DMS153 (cell line): ENCODE measurements around the gene DCAF8.

ENCODE experiments used
- DNase-seq: peaks from one replicate; lab custom pipeline; 2025; lab: John Stamatoyannopoulos, UW

DCAF8 gene

GRCh38 chr1:160204526-160205241 lies 57.7 kb downstream of the DCAF8 start:
- DNase-seq, result no peak

DNA sequence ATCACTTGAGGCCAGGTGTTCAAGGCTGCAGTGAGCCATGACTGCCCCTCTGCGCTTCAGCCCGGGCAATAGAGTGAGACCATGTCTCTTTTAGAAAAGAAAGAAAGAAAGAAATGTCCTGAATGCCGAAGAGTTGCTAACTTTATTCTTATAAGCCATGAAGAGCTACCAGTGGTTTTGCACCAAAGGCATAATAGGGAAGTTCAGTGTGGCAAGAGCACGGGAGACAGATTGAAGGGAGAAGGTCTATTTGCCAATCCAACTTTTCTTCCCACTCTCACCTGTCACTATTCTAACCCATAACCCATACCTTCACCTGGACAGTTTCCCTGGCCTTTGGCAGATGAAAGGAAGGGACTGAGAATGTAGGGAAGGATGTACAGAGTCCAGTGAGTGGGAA lies 61.6 kb downstream of the DCAF8 start:
- DNase-seq, result no peak

- no peak for DNase-seq
Measured at GRCh38 chr1:160197231-160197630, 65.1 kb downstream of the DCAF8 start.

- DNase-seq, result no peak
Measured at GRCh38 chr1:160196143-160196542, 66.2 kb downstream of the DCAF8 start.

DNA sequence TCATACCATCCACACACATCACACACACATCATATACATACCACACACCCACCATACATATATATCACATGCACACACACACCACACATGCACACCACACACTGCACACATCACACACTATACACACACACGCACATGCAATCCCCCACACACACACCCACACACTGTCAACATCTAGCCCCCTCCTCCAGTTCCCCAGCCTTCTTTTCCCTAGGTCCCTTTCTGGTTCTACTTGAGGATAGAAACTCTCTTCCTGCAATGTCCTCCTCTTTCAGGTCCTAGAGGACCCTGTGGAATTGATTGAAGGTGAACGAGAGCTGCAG lies 67.7 kb downstream of the DCAF8 start:
- no peak for DNase-seq

DNA sequence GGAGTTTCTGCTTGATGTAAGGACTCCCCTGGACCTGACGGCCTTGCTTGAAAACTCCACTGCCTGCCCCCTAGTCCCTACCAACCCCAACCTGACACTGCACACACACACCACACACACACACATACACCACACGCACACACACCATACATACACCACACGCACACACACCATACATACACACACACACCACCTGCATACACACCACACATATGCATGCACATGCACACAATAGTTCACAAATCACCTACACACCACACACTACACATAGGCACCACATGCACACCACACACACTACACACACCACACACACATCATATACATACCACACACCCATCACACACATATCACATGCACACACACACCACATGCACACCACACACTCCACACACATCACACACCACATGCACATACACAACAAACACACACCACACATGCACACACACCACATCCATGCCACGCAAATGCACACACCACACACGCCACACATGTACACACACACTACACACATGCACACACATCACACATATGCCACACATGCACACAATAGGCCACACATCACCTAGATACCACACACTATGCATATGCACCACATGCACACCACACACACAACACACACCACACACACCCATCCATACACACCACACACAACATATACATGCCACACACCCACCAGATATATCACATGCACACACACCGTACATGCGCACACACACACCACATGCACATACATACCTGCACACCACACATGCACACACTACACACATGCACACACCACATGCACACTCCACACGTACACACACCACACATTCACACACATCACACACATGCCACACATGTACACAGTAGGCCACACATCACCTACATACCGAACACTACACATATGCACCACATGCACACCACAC lies 68.3 kb downstream of the DCAF8 start:
- DNase-seq, result no peak

DNA sequence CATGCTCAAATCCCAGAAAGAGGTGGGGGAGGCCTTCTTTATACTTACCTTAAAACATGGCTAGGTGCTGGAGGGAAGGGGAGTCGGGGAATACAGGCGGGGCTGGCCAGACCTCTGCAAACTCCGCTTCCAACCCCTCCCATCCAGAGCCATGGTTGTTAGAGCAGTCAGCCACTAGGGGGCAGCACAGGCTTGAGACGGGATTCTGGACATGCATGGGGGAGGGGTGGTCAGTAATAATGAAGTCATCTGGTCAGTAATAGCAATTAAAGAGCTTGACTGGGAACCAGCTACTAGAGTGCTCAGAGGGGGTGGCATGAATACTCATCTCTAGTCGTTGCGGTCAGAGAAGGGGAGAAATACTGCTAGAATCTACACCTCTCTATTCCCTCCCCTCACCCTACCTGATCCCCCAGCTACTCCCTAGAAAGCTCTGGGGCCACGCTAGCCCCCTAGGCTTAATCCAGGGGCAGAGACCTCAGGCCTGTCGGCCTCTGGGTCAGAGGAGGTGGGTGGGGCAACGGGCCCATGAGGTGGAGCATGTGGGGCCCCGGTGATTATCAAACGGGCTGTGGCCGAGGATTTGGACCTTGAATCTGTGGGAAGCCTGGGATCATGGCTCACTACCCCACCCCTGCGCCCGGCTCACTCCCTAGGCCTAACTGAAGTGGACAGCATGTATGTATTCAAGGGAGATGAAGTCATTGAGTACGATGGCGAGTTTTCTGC lies 69.1 kb downstream of the DCAF8 start:
- DNase-seq, result peak; percentile 63

GRCh38 chr1:160192234-160192633 lies 70.1 kb downstream of the DCAF8 start:
- DNase-seq, result no peak

DNA sequence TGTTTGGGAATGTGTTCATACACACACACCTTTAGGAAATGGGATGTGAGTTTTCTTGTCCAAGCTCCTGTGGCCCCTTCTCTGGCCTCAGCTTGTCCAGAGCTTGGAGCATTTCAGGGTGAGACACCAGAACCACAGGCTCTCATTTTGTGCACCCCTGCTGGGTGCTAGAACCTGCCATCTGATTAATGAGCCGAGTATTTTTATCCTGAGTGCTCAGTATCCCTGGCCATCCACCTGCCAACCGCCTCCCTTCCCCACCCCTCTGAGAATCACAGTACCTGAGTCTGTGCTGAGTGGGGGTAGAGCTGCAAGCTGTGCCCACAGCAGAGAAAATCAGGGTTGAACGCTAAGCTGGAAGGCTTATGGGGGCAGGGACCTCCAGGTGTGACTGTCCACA lies 70.6 kb downstream of the DCAF8 start:
- no peak for DNase-seq

- no peak for DNase-seq
Measured at GRCh38 chr1:160189649-160190625, 72.4 kb downstream of the DCAF8 start, which contains the start of gene CASQ1. Gene CASQ1, plus strand, starts transcription at chr1:160190575. Its CDS starts 177 bp downstream, at chr1:160190752.

DNA sequence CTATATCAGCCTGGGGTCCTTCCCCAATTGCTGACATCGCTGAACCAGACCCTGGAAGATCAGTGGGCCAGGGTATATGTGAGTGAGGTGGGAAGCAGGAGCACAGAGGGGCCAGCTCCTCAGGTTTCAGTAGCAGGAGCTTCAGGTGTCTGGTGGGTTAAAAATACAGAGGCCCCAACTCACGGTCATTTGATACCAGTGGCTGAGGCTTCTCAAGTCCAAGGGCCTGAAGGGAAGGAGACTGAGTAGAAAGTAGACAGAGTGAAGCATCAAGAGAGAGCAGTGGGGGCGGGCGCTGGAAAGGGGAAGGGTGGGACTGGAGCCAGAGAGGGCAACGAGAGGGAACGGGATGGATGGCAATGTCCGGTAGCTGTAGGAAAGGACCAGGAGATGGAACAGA lies 74.0 kb downstream of the DCAF8 start:
- no peak for DNase-seq

DNA sequence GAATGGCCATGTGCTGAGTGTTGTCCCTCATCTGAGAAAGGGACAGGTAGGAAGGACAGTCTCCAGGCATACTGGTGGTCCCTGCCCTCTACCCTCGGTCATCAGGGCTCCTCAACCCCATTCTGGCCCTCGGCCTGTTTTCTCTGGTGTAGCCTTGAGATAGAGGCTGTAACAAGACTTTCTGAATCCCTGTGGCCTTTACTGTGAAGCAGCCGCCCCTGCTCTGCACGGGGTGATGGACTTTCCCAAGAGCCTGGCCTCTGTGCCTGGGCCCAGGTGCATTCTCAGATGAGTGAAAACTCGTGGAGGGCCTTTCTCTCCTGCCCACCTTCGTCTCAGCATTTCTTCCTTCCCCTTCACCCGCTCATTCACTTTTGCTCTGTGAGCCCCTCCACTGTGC lies 74.9 kb downstream of the DCAF8 start:
- no peak for DNase-seq

DNA sequence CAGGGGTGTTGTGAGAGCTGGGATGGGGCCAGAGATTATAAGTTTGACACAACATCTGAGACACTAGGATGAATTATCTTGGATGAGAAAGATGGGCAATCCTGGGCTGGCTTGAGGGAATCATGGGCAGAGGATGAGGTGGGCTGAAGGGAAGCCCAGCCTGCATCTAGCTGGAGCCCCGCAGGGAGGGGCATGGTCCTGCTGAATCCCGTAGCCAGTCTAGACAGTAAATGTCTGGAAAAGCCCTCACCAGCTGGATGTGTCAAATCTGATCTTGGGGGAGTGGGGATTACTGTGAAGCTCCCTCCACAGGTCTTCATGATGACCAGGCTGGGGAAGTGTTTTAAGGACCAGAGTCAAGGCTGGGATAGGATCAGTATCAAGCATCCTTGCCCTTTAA lies 75.6 kb downstream of the DCAF8 start:
- no peak for DNase-seq

DNA sequence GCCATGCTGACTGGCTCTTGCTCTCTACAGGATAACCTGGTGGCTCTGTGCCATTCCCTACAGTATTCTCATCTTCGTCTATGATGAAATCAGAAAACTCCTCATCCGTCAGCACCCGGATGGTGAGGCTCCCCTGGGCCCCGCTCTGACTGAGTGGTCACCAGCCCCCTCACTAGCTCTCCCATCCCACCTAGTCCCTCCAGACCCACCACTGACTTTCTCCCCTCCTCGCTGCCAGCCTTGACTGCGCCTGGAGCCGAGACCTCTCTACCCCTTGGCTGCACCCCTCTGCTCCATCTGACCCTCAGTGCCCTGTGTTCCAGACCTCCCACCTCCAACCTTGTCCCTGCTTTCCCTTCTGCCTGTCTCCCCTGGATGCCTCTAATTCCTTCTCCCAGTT lies 76.1 kb downstream of the DCAF8 start:
- no peak for DNase-seq

DNA sequence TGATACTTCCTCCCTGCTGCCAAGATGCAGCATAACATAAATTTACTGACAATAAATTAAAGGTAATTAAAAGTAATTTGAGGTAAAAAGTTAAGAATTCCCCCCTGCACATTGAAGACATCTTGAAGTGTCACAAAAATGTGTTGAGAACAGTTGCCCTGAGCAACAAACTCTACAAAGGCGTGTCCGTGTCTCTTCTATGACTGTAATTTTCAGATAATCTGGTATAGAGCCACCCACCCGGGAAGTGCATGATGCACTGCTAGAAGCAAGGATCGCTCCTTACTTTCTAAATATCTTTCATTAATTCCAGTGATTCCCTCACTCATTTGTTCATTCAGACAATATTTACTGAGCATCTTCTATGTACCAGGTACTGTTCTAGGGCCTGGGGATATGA lies 83.0 kb downstream of the DCAF8 start:
- DNase-seq, result no peak

GRCh38 chr1:160178731-160179130 lies 83.6 kb downstream of the DCAF8 start:
- no peak for DNase-seq

DNA sequence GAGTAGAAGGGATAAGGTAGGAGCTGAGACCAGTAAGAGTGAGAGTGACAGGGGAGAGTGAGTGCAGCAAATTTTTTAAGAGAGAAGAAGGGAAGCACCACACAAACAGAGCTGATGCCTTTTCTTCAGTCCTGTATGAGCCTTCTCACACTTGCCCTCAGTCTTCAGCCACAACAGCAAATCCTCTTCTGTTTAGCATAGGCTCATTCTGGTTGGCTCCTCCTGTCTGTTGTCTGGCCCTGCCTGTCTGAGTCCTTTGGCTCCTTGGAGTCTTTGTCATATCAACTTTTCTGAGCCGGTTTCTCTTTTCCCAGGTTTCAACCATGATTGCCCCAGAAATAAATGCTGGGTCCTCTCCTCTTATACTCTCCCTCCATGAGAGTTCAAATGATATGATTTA lies 84.7 kb downstream of the DCAF8 start:
- no peak for DNase-seq

DNA sequence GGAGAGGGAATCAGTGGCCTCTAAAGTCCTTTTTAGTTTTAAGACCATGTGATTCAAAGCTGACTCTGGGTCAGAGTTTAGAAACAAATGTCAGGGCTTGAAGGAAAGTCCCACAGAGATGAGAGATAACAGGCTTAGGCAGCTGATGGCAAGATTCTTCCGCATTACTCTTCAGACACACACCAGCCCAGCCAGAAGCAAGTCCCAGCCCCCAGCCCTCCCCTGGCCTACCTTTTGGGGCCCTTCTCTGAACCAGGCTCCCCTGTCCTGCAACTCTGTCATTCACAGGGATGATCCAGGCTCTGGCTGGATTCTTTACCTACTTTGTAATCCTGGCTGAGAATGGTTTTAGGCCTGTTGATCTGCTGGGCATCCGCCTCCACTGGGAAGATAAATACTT lies 85.1 kb downstream of the DCAF8 start:
- no peak for DNase-seq

- no peak for DNase-seq
Measured at GRCh38 chr1:160171980-160172379, 90.4 kb downstream of the DCAF8 start.

- DNase-seq, result no peak
Measured at GRCh38 chr1:160171354-160171753, 91.0 kb downstream of the DCAF8 start.

GRCh38 chr1:160169553-160170399 lies 92.6 kb downstream of the DCAF8 start:
- peak; percentile 79 for DNase-seq
